Tibial nerve (tissue), 4 donors: Measurements from ENCODE around the gene SLC37A1. TPM values are rescaled to one million over a fixed set of nuclear protein-coding genes. Genes with fewer than 3 reads are reported as not detected.

Experiments used
- DNase-seq, 2 donors: peaks; one replicate each; pipeline ENCODE4 v3.0.0-alpha.2; 2019; ENCODE audit warnings: low spot score in 2 of 2
- H3K27ac ChIP-seq, 4 donors: fragments of 200-600 bp; sonication (generic) in 3 of 4; one replicate each; pipeline ENCODE4 v1.5.1; 2017 to 2019; ENCODE audit warnings: mild to moderate bottlenecking in 1 of 4
- H3K27me3 ChIP-seq, 2 donors: fragments of 200-600 bp; sonication (generic) in 1 of 2; one replicate each; pipeline versions ENCODE4 v1.5.1 to v1.6.0; 2017 to 2019
- H3K36me3 ChIP-seq, 3 donors: fragments of 200-600 bp; sonication (generic); one replicate each; pipeline ENCODE4 v1.5.1; 2018 to 2019
- H3K4me1 ChIP-seq, 4 donors: fragments of 200-600 bp; sonication (generic) in 3 of 4; one replicate each; pipeline ENCODE4 v1.5.1; 2017 to 2019
- H3K4me3 ChIP-seq, 4 donors: fragments of 200-600 bp; sonication (generic) in 3 of 4; one replicate each; pipeline ENCODE4 v1.5.1; 2017 to 2019; ENCODE audit warnings: mild to moderate bottlenecking in 1 of 4, moderate library complexity in 1 of 4
- H3K9me3 ChIP-seq, 4 donors: fragments of 200-600 bp; sonication (generic) in 3 of 4; one replicate each; pipeline ENCODE4 v1.5.1; 2017 to 2019
- CTCF ChIP-seq, 5 experiments: fragments of 200-600 bp in 3 of 5; fragments of 450-650 bp in 2 of 5; sonication (generic) in 3 of 5; IDR thresholded peaks; one replicate each; pipeline ENCODE4 v1.5.1; 2016 to 2019; ENCODE audit warnings: antibody characterized with exemption in 5 of 5, mild to moderate bottlenecking in 3 of 5, moderate library complexity in 2 of 5
- EP300 ChIP-seq, 2 donors: sonication (generic); formaldehyde crosslinking; IDR thresholded peaks; one replicate each; pipeline ENCODE4 v1.6.1; 2017; ENCODE audit warnings: antibody characterized with exemption in 2 of 2, mild to moderate bottlenecking in 1 of 2
- POLR2A ChIP-seq, 2 donors: fragments of 450-650 bp; IDR thresholded peaks; one replicate each; pipeline ENCODE4 v1.6.1; 2017; ENCODE audit warnings: antibody characterized with exemption in 2 of 2, mild to moderate bottlenecking in 2 of 2, moderate library complexity in 2 of 2
- WGBS, 2 donors: methylation state at CpG; one replicate each; pipeline ENCODE4 v1.1.5; 2018; 5-methylcytosine and 5-hydroxymethylcytosine counted together
- total RNA-seq, 4 donors: library from RNA; depleted of rRNA; stranded (reverse); fragments of >200 nt; gene quantifications; one replicate each; pipeline ENCODE4 v1.1.0, GENCODE V29; 2016

Gene SLC37A1
- total RNA-seq, 4 donors from 2014 or later: 4.4 to 6.7 (median 5.0) TPM

- H3K9me3 ChIP-seq: no peaks in the 10 kb centered on the region
- TF ChIP-seq POLR2A (IDR thresholded peaks at IDR 0.05): no peak
- no peak for TF ChIP-seq EP300 (IDR thresholded peaks at IDR 0.05)
- no peak for TF ChIP-seq CTCF (IDR thresholded peaks at IDR 0.05)
- no peaks in the 10 kb centered on the region for H3K27me3 ChIP-seq
- H3K36me3 ChIP-seq: no peaks in the 10 kb centered on the region
- no peak overlapping the region for H3K4me3 ChIP-seq
- 90 to 93% methylated on average over 16 of the region's 16 CpGs for WGBS, 2 donors
- H3K4me1 ChIP-seq: peaks cover 0 to 28% (median 4%) of the 10 kb centered on the region in 4 donors
- DNase-seq: no peak
- peak overlapping the region in 1 of 4 donors; percentile 75 for H3K27ac ChIP-seq
Measured at GRCh38 chr21:42512346-42513034, 1.2 kb upstream of the SLC37A1 start.

GRCh38 chr21:42513985-42514882 lies 582 bp downstream of the SLC37A1 start:
- H3K27me3 ChIP-seq: no peaks in the 10 kb centered on the region
- no peak for DNase-seq
- 2 to 5% methylated on average over 26 to 69 of the region's 77 CpGs for WGBS, 2 donors
- peak overlapping the region; percentile 58 to 95 (median 72) for H3K4me3 ChIP-seq
- TF ChIP-seq EP300 (IDR thresholded peaks at IDR 0.05): peak in 1 of 2 donors; percentile 20
- peak in 1 of 2 donors; percentile 24 for TF ChIP-seq POLR2A (IDR thresholded peaks at IDR 0.05)
- TF ChIP-seq CTCF (IDR thresholded peaks at IDR 0.05): no peak
- peaks cover 0 to 28% (median 4%) of the 10 kb centered on the region in 4 donors for H3K4me1 ChIP-seq
- peaks cover 0 to 8% (median 0%) of the 10 kb centered on the region in 3 donors for H3K36me3 ChIP-seq
- H3K9me3 ChIP-seq: no peaks in the 10 kb centered on the region
- peak overlapping the region; percentile 50 to 87 (median 71) for H3K27ac ChIP-seq

DNA sequence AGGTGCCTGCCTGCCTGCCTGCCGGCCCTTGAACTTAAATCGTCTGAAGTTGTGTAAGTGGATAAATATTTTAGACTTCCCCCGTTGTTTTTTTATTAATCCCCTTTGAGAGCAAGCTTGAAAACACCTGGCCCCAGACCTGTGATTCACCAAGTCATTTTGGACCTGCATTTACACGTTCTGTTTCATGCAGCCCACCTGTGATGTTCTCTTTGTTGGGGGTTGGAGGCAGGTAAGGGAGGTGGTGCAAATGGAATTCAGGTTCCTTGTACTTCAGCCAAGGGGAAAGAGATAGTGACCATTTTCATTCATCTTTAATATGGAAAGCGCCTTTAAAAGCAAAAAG lies 1.2 kb downstream of the SLC37A1 start:
- H3K4me1 ChIP-seq: peaks cover 0 to 28% (median 4%) of the 10 kb centered on the region in 4 donors
- WGBS, 2 donors: 38 to 42% methylated on average over 5 of the region's 5 CpGs
- TF ChIP-seq POLR2A (IDR thresholded peaks at IDR 0.05) (no peak), CTCF (IDR thresholded peaks at IDR 0.05) (no peak), EP300 (IDR thresholded peaks at IDR 0.05) (no peak)
- H3K27me3 ChIP-seq: no peaks in the 10 kb centered on the region
- no peak for DNase-seq
- peak overlapping the region; percentile 58 to 95 (median 72) for H3K4me3 ChIP-seq
- H3K9me3 ChIP-seq: no peaks in the 10 kb centered on the region
- peaks cover 0 to 14% (median 0%) of the 10 kb centered on the region in 3 donors for H3K36me3 ChIP-seq
- peak overlapping the region in 2 of 4 donors; percentile 75 to 87 for H3K27ac ChIP-seq

GRCh38 chr21:42515708-42516502 lies 2.3 kb downstream of the SLC37A1 start:
- Histone ChIP-seq H3K9me3 (no peaks in the 10 kb centered on the region), H3K27ac (peak overlapping the region in 1 of 4 donors; percentile 1), H3K4me3 (no peak overlapping the region), H3K27me3 (no peaks in the 10 kb centered on the region), H3K4me1 (peaks cover 0 to 33% (median 4%) of the 10 kb centered on the region in 4 donors), H3K36me3 (peaks cover 0 to 14% (median 0%) of the 10 kb centered on the region in 3 donors)
- no peak for DNase-seq
- TF ChIP-seq EP300 (IDR thresholded peaks at IDR 0.05): no peak
- TF ChIP-seq POLR2A (IDR thresholded peaks at IDR 0.05): no peak
- TF ChIP-seq CTCF (IDR thresholded peaks at IDR 0.05): no peak
- 82 to 91% methylated on average over 12 of the region's 12 CpGs for WGBS, 2 donors
